Inflammatory macrophage treated with lipopolysaccharide for 4 hours (primary cell): ENCODE measurements around the gene PSMB1.

Source experiments
- DNase-seq: peaks from one replicate; pipeline ENCODE4 v3.0.0-alpha.2; 2020

The PSMB1 gene

DNA sequence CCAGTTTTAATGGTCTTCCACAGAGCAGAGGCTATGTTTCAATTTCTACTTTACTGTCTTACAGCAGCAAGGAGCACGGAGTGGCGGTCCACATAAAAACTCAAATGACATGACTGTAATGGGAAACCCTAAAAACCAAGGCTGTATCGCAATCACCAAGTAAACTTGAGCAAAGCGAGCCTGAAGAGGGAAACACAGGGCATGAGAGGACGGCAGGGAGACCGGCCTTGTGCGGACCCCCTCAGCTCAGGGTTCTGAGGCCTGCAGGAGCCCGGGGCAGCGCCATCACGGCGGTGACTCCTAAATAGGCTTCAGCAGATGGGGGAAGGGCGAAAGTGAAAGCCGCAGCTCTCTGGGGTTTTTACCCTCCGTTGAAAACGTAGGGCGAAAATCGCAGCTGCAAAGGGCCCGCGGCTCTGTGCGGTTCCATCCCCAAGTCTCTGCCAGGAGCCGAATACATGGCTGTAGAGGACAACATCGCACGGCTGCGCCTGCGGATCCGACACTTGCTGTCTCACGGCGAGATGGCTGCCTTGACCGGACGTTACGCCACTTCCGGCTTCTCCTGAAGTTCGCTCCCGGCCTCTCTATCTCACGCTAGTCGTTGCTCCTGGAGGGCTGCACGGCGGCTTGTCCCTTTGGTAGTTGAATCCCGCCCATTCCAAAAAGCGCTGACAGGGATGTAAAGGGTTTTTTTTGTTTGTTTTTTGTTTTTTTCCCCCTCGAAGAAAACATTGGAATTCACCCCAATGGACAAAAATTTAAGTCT, at the start of gene PSMB1:
Gene PSMB1, minus strand, starts transcription at position 543 of the 769 bp plus-strand sequence. Its CDS starts 65 bp downstream, at position 478.
- DNase-seq, result peak; percentile 96

DNA sequence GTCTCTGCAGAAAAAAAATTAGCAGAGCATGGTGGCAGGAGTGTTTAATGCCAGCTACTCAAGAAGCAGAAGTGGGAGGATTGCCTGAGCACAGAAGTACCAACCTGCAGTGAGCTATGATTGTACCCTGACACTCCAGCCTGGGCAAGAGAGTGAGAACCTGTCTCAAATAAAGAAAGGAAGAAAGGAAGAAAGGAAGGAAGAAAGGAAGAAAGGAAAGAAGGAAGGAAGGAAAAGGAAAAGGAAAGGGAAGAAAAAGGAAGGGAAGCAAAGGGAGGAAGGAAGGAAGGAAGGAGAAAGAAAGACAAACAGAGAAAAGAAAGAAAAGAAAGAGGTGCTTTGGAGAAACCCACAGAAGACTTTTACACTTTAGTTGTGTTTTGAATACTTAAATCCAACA, 44.2 kb upstream of the PSMB1 start:
- DNase-seq, result no peak

DNA sequence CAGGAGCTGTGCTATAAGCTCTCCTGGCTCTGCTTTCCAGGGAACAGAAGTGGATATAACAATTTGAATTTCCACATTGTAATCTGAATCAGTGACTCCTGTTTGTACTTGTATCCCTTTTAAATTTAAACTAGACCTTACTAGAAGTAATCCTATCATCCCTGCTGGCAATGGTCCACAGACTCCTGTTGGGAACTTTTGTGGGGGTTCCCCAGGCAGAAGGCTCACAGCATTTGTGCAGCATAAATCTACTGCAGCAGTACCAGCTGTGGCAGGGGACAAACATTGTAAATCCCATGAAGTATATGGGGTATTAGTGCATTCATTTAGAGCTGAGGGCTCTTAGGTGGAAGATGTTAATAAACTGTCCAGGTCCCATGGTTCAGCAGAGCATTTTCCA, 43.3 kb upstream of the PSMB1 start:
- DNase-seq, result no peak

DNA sequence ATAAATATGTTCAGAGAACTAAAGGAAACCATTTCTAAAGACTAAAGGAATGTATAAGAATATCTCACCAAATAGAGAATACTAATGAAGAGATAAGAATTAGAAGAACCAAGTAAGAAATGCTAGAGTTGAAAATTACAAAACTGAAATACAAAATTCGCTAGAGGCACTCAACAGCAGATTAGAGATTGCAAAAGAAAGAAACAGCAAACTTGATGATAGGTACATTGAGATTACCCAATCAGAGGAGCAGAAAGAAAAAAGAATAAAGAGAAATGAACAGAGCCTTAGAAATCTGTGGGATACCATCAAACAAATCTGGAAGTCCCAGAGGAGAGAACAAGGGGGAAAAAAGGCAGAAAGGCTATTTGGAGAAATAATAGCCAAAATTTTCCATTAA, 37.6 kb upstream of the PSMB1 start:
- DNase-seq, result no peak

DNA sequence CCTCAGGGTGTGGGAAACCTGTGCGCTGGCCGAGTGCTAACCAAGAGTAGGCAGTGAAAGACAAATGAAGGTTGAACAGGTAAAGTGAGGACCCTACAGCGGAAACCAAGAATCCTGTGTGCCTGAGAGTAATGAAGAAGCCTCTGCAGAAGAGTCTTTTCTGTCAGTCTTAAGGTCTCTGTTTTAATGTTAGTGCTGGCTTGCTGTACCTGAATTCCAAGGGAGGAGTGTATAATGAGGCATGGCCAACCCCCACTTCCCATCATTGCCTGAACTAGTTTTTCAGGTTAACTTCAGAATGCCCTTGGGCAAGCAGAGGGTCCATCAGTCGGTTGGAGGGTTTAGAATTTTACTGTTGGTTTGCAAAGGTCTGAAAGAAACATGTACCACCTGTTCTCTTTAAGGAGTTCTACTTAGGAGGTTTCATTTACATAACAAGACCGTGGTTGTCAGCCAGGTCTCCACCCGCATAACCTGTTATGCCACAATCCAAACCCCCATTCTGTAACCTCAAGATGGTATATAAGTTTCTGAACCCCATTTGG, 31.9 kb upstream of the PSMB1 start:
- DNase-seq, result no peak

DNA sequence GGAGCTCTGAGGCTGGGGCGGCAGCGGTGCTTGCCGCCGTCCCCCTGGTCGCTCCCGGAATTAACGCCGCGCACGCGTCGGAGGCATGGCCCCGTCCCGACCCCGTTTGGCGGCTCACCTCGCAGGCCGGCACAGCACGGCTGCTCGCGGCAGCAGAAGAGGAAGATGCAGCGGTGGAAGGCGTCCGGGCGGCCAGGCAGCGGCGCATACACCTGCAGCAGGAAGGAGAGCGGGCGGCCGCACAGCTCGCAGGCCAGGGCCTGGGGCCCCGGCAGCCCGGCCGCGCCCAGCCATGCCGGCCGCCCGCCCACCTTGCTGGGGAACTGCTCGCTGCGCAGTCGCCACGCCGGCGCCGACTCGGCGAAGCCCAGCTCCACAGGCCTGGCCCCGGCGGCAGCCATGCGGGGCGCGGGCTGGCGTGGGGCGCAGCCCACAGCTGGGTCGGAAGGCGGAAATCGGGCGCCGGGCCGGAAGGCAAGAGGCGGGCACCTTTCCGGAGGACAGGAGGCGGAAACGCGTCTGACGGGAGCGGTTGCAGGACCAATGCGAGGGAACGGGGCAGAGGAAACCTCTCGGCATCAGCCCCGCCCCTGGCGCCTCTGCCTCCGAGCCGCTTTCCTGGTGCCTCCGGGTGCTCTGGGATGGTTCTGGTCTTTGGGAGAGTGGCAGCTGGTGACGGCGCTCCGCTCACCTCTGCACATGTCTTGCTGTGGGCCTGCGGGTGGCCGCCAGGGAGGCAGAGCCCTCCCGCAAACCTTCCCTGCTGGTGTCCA, 31.3 kb upstream of the PSMB1 start, which contains the start of gene PDCD2:
Gene PDCD2, minus strand, starts transcription at position 457 of the 773 bp plus-strand sequence. Its CDS starts 56 bp downstream, at position 401.
- DNase-seq, result peak; percentile 95

DNA sequence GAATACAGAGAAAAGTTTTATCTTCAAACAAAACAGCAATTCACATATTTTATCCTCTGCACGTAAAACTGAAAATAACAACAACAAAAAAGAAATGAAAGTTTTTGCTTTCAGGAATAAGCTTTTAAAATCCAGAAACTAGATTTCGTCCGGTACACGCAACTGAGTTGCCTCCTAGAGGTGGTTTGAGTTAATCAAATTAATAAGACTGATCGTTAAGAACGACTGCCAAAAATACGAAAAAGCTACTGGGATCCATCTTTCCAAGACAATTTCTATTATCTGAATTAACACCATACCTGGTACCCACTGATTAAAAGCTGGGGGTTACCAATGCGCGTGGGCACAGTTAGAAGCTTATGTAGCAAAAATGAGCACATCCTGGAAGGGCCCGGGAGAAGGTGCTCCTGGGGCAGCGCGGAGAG, 30.7 kb upstream of the PSMB1 start:
- DNase-seq, result peak; percentile 7

DNA sequence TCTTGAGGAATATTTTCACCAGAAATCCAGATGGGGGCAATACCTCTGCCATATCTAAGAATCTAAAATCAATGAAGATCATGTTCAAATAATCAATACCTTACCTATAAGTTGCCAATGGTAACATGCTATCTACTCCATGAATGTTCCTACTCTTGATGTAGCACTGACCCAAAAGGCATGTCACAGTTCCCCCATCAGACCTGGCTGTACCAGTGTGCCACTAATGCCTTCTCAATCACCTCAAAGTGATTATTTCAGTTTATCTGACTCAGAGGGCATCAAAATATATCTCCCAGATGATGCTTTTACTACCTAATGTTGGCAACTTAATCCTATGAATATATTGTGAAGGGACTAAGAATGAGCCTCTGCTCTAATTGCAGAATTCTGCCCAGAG, 25.8 kb upstream of the PSMB1 start:
- no peak for DNase-seq

DNA sequence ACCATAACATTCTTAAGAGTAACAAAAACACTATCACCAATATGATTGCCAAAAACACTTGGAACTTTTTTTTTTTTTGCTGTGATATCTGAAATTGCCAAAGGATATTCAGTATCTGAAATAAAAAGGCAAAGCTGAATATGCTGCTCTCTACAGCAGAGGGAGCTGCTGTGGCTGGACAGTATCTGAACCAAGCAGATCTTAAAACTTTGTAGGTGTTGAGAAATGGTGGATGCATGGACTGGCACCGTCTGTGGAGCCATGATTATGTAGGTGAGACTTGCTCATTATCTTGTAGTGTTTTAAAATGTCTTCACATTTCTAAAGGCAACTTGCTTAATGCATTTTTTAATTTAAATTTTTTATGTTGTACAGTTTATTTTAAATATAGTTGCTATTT, 22.1 kb upstream of the PSMB1 start:
- DNase-seq, result no peak

DNA sequence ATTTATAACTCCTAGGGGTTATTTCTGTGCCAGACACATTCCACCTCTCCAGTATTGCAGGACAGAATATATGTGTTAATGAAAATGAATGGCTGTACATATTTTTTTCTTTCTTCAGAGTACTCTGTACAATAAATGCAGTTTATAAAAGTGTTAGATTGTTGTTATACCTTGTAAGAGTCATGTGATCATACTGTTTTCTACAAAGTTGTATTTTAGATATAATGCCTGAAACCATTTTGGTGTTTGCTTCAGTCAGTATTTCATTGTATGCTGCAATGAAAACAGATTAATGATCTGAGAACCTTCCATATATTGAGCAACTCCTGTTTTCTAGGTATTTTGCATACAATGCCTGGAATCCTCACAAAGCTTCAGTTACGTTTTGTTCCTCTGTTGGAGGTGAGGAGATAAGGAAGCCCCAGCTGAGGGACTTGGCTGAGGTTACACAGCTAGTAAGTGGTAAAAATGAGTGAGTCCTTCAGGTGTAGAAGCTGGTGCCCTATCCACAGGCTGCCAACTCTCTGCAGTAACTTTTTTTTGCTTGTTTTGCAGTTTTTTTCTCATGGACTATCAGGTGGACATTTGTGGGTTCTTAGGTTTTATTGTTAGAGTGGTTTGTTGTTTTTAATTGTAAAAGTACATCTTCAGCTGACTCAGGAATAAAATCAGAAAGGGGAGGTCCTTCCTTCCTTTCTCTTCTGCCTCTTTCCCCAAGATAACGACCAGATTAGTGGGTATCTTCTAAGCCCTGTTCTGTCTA, 19.8 kb upstream of the PSMB1 start:
- DNase-seq, result no peak

DNA sequence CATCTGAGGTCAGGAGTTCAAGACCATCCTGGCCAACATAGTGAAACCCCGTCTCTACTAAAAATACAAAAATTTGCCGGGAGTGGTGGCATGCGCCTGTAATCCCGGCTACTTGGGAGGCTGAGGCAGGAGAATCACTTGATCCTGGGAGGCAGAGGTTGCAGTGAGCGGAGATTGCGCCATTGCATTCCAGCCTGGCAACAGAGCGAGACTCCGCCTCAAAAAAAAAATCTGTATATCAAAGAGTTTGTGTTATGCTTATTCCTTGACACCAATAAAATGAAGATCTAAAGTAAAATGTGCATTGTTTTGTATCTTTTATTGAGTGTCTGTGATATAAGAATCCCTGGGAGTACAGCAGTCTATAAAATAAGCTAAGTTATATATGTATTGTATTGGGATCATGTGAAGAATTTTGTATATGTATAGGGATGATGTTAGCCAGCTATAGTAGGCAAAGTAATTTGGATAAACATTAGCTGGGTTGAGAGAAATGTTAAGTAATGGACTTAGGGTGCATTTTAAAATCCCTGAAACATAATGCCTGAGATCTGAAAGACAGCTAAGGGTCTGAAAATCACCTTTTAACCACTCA, 11.9 kb upstream of the PSMB1 start:
- no peak for DNase-seq

DNA sequence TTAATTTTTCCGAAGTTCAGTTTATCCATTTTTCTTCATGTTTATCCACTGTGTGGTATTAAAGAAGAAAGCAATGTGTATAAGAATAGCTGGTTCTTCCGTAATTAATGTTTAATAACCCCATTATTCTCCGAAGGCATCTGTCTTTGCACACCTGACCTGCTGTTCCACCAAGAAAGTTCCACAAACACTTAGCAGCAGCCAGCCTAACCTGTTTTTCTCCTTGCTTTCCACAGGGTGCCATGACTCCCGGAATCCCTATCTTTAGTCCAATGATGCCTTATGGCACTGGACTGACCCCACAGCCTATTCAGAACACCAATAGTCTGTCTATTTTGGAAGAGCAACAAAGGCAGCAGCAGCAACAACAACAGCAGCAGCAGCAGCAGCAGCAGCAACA, 8.4 kb upstream of the PSMB1 start:
- no peak for DNase-seq

DNA sequence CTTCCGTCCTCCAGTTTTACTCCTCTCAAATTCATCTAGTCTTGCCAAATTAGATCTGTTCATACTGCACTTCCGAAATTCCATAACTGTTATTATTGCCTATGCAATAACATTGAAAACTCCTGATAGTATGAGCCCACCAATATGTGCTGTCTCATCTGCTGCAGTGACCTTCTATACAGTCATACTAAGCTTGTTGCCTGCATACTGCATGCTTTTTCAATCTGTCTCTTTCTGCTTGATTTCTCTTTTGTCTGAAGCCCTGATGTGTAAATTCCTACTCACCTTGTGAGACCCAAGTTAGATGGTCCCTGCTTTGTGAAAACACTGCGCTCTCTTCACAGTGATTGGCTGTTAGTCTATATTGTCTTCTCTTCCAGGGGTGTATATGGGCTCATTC, 2.2 kb upstream of the PSMB1 start:
- DNase-seq, result no peak

DNA sequence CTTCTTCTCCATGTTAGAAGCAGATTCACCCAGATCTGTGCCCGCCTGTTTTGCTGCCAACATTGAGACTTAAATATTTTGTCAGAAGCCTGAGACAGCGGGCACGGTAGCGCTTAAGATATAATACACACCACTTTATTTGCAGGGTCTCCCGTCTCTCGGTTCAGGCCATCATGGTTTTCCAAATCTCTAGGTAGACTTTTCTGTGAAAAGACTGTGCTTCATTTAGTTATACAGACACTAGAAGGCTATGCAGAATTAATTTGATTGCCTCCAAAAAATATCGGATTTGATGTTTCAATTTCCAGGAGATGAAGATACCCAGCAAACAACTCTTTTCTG, 1.7 kb upstream of the PSMB1 start:
- no peak for DNase-seq

DNA sequence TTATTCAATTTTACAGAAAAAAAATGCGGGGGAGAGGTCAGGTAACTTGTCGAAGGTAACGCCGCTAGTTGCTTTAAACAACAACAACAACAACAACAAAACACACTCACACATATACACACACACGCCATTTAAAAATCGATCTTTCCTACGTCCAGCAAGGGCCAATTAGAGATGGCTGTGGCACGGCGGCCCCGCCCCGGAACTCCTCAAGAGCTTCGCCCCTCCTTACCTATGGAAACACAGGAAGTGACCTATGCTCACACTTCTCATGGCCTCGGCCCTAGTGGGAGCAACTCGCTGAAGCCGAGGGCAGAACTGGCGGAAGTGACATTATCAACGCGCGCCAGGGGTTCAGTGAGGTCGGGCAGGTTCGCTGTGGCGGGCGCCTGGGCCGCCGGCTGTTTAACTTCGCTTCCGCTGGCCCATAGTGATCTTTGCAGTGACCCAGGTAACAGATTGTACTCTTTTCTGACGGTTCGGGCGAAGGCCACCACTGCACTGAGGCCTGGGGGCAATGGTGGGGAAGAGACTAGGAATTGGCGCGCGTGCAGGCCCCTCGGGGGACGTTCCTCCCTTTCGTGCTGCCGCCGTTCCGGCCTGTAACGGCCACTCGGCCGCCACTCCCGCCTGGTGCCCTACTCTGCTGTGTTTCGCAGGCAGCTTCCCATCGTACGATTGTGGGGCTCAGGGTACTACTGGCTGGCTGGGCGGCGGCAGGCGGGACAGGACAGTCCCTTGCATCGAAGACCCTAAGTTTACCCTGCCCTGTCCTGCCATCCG, 1.1 kb upstream of the PSMB1 start, which contains the start of gene TBP:
Gene TBP, plus strand, starts transcription at position 357 of the 783 bp plus-strand sequence. CDS start 2,661 bp downstream, outside the sequence.
- DNase-seq, result peak; percentile 100

DNA sequence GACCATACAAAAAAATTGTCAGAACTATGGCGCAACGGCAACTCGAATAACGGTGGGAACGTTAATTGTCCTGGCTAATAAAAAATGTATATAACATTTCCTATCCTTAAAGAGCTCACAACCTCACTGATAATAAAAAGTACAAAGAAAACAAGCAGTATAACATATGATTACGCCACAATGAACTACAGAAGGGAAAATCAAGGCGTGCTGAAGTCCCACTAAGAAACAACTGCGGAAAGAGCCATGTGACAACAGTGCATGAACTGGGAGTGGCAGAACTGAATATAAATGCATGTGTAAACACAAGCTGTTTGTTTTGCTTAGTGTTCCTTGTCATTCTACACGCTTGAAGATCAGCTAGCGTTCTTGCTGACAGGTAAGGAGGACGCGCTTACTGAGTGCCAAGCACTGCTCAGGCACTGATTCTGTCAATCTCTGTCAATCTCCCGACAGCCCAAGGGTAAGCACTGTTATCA, 466 bp upstream of the PSMB1 start:
- peak; percentile 55 for DNase-seq

DNA sequence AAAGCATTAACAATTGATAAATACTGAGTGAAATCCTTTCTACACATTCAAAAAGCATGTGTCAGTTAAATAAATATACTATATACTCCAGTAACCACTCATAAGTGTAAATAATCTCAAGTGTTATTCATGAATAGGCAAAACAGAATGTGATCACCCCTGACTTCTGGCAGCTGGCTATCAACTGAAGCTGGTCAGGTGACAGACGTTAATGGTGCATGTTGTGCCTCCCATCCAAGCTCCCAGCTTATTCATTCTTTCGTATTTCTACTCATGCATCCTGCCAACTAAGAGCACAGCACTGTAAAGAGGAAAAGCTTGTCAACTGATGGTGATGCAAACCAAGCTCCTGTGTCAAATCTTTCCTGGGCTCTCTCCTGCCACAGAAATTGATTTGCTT, 7.7 kb downstream of the PSMB1 start:
- no peak for DNase-seq

DNA sequence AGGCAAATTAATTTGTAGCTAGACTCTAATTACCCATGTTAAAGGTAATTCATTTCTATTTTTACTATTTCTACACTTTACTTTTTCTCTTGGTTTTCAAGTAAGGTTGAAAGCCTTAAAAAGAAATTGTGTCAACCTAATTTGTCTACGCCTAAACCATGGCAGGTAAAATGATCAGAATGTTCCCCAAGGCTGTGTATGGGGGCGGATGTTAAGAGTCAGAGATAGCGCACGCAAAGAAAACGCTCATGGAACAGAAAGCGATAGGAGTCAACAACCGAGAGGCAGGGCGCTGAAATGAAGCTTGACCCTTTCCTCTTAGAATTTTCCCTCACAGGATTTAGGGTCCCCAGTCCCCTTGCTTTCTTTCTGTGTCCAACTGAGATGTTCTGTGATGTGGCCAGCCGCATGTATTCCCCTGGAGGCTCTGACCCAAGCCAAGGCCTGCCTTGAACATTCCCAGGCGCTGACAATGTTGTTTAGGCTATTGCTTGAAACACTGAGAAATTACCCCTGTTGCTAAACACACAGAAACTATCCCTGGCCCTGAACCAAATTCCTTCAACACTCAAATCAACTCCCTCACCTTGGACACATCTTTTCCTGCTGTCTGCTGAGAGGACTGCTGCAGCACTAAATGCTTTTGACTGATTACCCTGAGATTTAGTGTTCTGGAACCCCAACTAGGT, 10.9 kb downstream of the PSMB1 start:
- no peak for DNase-seq

DNA sequence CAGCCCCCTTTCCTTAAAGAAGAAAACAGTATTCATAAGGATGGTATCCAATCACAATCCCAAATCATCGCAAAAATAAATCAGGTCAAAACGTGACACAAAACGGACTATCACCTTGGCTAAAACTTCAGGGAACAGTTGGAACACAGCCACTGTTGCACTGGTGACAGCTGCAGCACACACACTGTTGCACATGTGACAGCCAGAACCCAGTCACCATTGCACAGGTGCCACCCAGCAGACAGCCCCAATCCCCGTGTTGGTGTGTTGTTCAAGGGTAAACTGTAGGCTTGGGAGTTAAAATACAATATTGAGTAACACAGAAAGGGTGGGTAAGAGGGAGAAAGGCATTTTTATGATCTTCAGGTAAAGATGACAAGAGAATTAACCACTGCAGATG, 15.8 kb downstream of the PSMB1 start:
- DNase-seq, result no peak

DNA sequence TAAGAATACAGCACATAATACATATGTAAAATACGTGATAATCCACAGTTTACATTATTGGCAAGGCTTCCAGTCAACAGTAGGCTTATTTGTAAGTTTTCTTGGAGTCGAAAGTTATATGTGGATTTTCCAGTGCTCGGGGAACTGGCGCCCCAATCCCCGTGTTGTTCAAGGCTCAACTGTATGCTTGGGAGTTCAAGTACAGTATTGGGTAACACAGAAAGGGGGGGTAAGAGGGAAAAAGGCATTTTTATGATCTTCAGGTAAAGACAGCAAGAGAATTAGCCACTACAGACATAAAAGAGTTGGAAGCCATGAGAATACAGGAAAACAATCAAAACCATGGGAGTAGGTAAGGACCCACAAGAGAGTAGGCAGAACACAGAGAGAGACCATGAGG, 16.4 kb downstream of the PSMB1 start:
- DNase-seq, result no peak

DNA sequence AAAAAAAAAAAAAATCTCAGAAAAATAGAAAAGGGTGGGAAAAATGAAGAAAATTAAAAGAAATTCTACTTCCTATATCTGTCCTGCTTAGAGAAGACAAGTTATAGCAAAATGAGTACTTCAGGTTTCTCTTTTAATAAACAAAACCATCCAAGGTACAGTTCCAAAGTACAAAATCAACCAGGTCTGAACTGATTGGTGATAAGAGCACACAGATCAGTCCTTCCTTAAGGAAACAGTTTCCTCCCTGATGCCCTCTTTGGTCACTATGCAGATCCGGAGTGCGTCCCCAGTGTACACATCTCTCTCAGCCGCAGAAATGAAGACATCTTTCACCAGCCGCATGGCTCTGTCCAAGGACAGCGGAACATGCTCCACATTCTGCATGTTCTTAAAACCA, 18.1 kb downstream of the PSMB1 start:
- DNase-seq, result no peak
